HepG2 (cell line): ENCODE results near the gene GALP. TPM values are rescaled to one million over a fixed set of nuclear protein-coding genes. Genes with fewer than 3 reads are reported as not detected.
"Not testable (repeated sequence)": the region's sequence is repeated elsewhere in the genome, so short reads cannot be mapped to it uniquely, and the experiment has no call there.

Source experiments
- ATAC-seq: fragments of 200-7000 bp; cut with Tn5 transposase; 3 replicates; pipeline ENCODE4 v1.9.1; 2020; ENCODE audit warnings: mild to moderate bottlenecking, moderate library complexity
- BruUV-seq: library from RNA; stranded (reverse); fragments of 400-500 nt; replicated peaks from 2 replicates; lab custom pipeline; 2021; lab: Mats Ljungman, UMichigan
- CTCF ChIA-PET: fragments of 300-600 bp; formaldehyde crosslinking; extraction: SDS; loops from one replicate; lab custom pipeline; 2021; ENCODE audit warnings: low total read pairs, inconsistent platforms, low intra/inter-chr PET ratio; lab: Yijun Ruan, JAX
- POLR2A ChIA-PET: fragments of 350-600 bp; sonication (Branson Sonifier 250); formaldehyde crosslinking; loops from one replicate; lab custom pipeline; 2020; ENCODE audit warnings: antibody characterized with exemption, inconsistent platforms; lab: Yijun Ruan, JAX
- DNase-seq: peaks from one replicate; pipeline ENCODE4 v3.0.0-alpha.2; 2015; ENCODE audit warnings: low spot score
- FAIRE-seq: peaks from 3 replicates; lab custom pipeline; 2011; peaks lifted over from hg19 to GRCh38; lab: Jason Lieb, UNC
- H2AFZ ChIP-seq: one replicate; pipeline ENCODE4 v1.6.1; 2011; ENCODE audit warnings: low read length, inconsistent platforms
- H3K27ac ChIP-seq: fragments of 300-600 bp; 3 replicates; pipeline ENCODE4 v1.8.0; 2011; ENCODE audit warnings: mixed run types, mild to moderate bottlenecking, mixed read lengths, low read length, inconsistent platforms; ENCODE audit not compliant: insufficient read depth; ENCODE audit errors: extremely low read length
- H3K27me3 ChIP-seq, 2 experiments: fragments of 200-600 bp in 1 of 2; 2 replicates in 1 of 2; 3 replicates in 1 of 2; pipeline versions ENCODE4 v1.6.0 to v1.8.0; 2011; ENCODE audit warnings: low read length in 2 of 2, mild to moderate bottlenecking in 2 of 2, moderate library complexity in 2 of 2, inconsistent platforms in 1 of 2; ENCODE audit not compliant: insufficient read depth in 2 of 2, control insufficient read depth in 1 of 2
- H3K36me3 ChIP-seq, 2 experiments: fragments of 200-600 bp in 1 of 2; replicated peaks in 1 of 2; 2 replicates in 1 of 2; 3 replicates in 1 of 2; pipeline versions ENCODE4 v1.5.1 to v1.8.0; 2011; ENCODE audit warnings: low read length in 2 of 2, inconsistent platforms in 1 of 2; ENCODE audit not compliant: insufficient read depth in 2 of 2, control insufficient read depth in 1 of 2
- H3K4me1 ChIP-seq: 2 replicates; pipeline ENCODE4 v1.5.1; 2012; ENCODE audit warnings: low read length, inconsistent platforms; ENCODE audit not compliant: insufficient read depth
- H3K4me2 ChIP-seq: 2 replicates; pipeline ENCODE4 v1.6.0; 2011; ENCODE audit warnings: low read depth, low read length, inconsistent platforms
- H3K4me3 ChIP-seq, 3 experiments: fragments of 200-600 bp in 1 of 3; sonication (generic), shearing (Covaris generic) in 1 of 3; replicated peaks in 1 of 3; 2 replicates each; pipeline ENCODE4 v1.5.1; 2011 to 2016; ENCODE audit warnings: low read length in 3 of 3, inconsistent platforms in 2 of 3, low read depth in 2 of 3, mild to moderate bottlenecking in 2 of 3, control low read depth in 1 of 3, mixed read lengths in 1 of 3; ENCODE audit not compliant: insufficient read depth in 1 of 3
- H3K79me2 ChIP-seq: one replicate; pipeline ENCODE4 v1.6.1; 2011; ENCODE audit warnings: low read length, inconsistent platforms; ENCODE audit not compliant: insufficient read depth
- H3K9ac ChIP-seq: 2 replicates; pipeline ENCODE4 v1.6.0; 2011; ENCODE audit warnings: mild to moderate bottlenecking, low read depth, low read length, inconsistent platforms; ENCODE audit not compliant: insufficient read depth
- H3K9me3 ChIP-seq: 2 replicates; pipeline ENCODE4 v1.5.1; 2012; ENCODE audit warnings: mild to moderate bottlenecking, low read length
- H4K20me1 ChIP-seq: 2 replicates; pipeline ENCODE4 v1.6.0; 2011; ENCODE audit warnings: inconsistent platforms, mild to moderate bottlenecking, low read length, moderate library complexity; ENCODE audit not compliant: insufficient read depth
- AGO2 ChIP-seq: fragments of 200-400 bp; formaldehyde crosslinking; optimal IDR thresholded peaks from 2 replicates; pipeline ENCODE3; 2017; ENCODE audit warnings: mild to moderate bottlenecking, low read depth, low read length, moderate library complexity
- CEBPB ChIP-seq: IDR thresholded peaks from 2 replicates; pipeline ENCODE4 v1.6.1; 2011; ENCODE audit warnings: low read depth, low read length, improper control_type of control experiment, borderline replicate concordance
- IKZF4 ChIP-seq: sonication (generic); formaldehyde crosslinking; IDR thresholded peaks from 2 replicates; pipeline ENCODE4 v1.5.1; 2020; ENCODE audit warnings: borderline replicate concordance, mild to moderate bottlenecking, low read depth, missing genetic modification reagents; ENCODE audit errors: not compliant biosample characterization
- KDM1A ChIP-seq: IDR thresholded peaks from 2 replicates; pipeline ENCODE4 v1.6.1; 2016; ENCODE audit warnings: missing compliant biosample characterization
- NR1H2 ChIP-seq: sonication (generic); formaldehyde crosslinking; IDR thresholded peaks from 2 replicates; pipeline ENCODE4 v1.8.1; 2022; ENCODE audit warnings: low read depth, missing genetic modification reagents, borderline replicate concordance
- NR2F1 ChIP-seq, 2 experiments: fragments of 450-650 bp in 1 of 2; formaldehyde crosslinking in 1 of 2; IDR thresholded peaks; 2 replicates each; pipeline versions ENCODE4 v1.5.0 to v1.6.1; 2016 to 2020; ENCODE audit warnings: mild to moderate bottlenecking in 1 of 2, missing compliant biosample characterization in 1 of 2, missing genetic modification reagents in 1 of 2, moderate library complexity in 1 of 2
- SRF ChIP-seq: IDR thresholded peaks from 2 replicates; pipeline ENCODE4 v1.6.1; 2011; ENCODE audit warnings: mild to moderate bottlenecking, low read depth, low read length, moderate library complexity
- SRSF4 ChIP-seq: fragments of 200-400 bp; formaldehyde crosslinking; IDR thresholded peaks from one replicate; pipeline ENCODE4 v1.6.1; 2018; ENCODE audit warnings: mild to moderate bottlenecking, low read depth, low read length, moderate library complexity; ENCODE audit not compliant: poor library complexity, severe bottlenecking
- STAG1 ChIP-seq: sonication (generic); formaldehyde crosslinking; IDR thresholded peaks from 2 replicates; pipeline ENCODE4 v1.4.0; 2020; ENCODE audit warnings: missing genetic modification reagents
- SUZ12 ChIP-seq: fragments of 150-350 bp; IDR thresholded peaks from 2 replicates; pipeline ENCODE4 v1.6.1; 2014; ENCODE audit warnings: low read depth, low read length
- ZFP36 ChIP-seq: fragments of 150-350 bp; IDR thresholded peaks from 2 replicates; pipeline ENCODE4 v1.6.1; 2018; ENCODE audit warnings: borderline replicate concordance, low read length, low read depth; ENCODE audit not compliant: partially characterized antibody
- ZNF280D ChIP-seq: sonication (generic); formaldehyde crosslinking; IDR thresholded peaks from 2 replicates; pipeline ENCODE4 v1.5.1; 2020; ENCODE audit warnings: mild to moderate bottlenecking, missing genetic modification reagents
- ZNF30 ChIP-seq: sonication (generic); formaldehyde crosslinking; IDR thresholded peaks from 2 replicates; pipeline ENCODE4 v1.5.0; 2020; ENCODE audit warnings: mild to moderate bottlenecking, missing genetic modification reagents
- ZNF441 ChIP-seq: sonication (generic); formaldehyde crosslinking; IDR thresholded peaks from 2 replicates; pipeline ENCODE4 v1.7.0; 2021; ENCODE audit warnings: missing genetic modification reagents, borderline replicate concordance
- WGBS: methylation state at CpG from one replicate; pipeline ENCODE4 v1.1.6; 2017; ENCODE audit warnings: low lambda C conversion rate; 5-methylcytosine and 5-hydroxymethylcytosine counted together
- in situ Hi-C: cut with HindIII; loops from 2 replicates; pipeline ENCODE4 v1.10.0; 2017; ENCODE audit warnings: low pct_unique_long_range_greater_than_20kb; ENCODE audit not compliant: extremely low pct_ligation_motif_present
- intact Hi-C: fragments of 100-400 bp; cut with micrococcal nuclease; formaldehyde crosslinking; loops from one replicate; pipeline ENCODE4 v1.10.0; 2022; ENCODE audit not compliant: unreplicated experiment
- polyA plus RNA-seq, 8 experiments: library from polyadenylated mRNA; depleted of rRNA in 3 of 8; stranded (reverse) in 7 of 8; unstranded in 1 of 8; fragments of >200 nt; fragmentation: Illumina TruSeq in 4 of 8; extraction: Trizol in 4 of 8; gene quantifications; 2 replicates each; pipeline versions ENCODE4 v1.2.1 to v1.2.3, GENCODE V29; 2011 to 2016; ENCODE audit warnings: low read depth in 4 of 8, missing spikeins in 1 of 8, mixed read lengths in 1 of 8; ENCODE audit not compliant: insufficient read depth in 1 of 8
- total RNA-seq, 5 experiments: library from RNA; depleted of rRNA; stranded (reverse); fragments of >200 nt; fragmentation: Illumina TruSeq; extraction: Trizol; gene quantifications; 2 replicates each; pipeline ENCODE4 v1.2.3, GENCODE V29; 2016; ENCODE audit warnings: low read depth in 1 of 5

Gene GALP
- total and polyA plus RNA-seq, 2 of the 13 experiments (the other 11 are each of a cell fraction or from before 2014, with no cell fraction given): not detected

- no peak for TF ChIP-seq ZFP36
These were observed 43.2 kb downstream of the GALP start (continued) for GRCh38 chr19:56218961-56219360.

DNA sequence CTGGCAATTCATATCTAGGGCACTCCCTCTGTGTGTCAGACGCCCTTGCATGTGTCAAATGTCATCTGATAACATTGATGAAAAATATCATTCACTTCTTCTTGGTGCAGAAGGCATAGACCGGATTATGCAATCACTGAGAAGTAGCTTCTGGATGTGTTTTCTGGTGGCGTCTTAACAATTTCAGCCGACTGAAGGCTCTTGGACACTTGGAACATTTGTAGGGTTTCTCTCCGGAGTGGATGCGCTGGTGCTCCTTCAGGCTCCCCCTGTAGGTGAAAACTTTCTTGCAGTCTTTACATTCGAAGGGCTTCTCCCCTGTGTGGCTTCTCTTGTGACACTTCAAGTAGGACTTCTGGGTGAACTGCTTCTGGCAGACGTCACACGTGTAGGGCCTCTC is 45.6 kb downstream of the GALP start:
- not testable (repeated sequence) for H4K20me1 ChIP-seq
- TF ChIP-seq STAG1 (CRISPR knock-in tag) (peak; percentile 45), CEBPB (peak; percentile 42; the same call in 1 of the 2 replicates)
- TF ChIP-seq, all 625 proteins: peak for 2; not testable (repeated sequence) for 623
- BruUV-seq, H3K4me2 ChIP-seq, H3K27ac ChIP-seq, intact Hi-C loops, in situ Hi-C loops, H3K9me3 ChIP-seq, H2AFZ ChIP-seq, POLR2A ChIA-PET, H3K4me3 ChIP-seq, H3K36me3 ChIP-seq, H3K4me1 ChIP-seq, H3K9ac ChIP-seq, H3K27me3 ChIP-seq, H3K79me2 ChIP-seq: not testable (repeated sequence)
- WGBS: 85% methylated on average over 9 of the region's 9 CpGs
- peak; percentile 41; the same call in 1 of the 3 replicates for ATAC-seq
- peak; percentile 72 for FAIRE-seq
- peak; percentile 3 for DNase-seq
- CTCF ChIA-PET: interaction anchor here (1.2 kb wide), 1 partner anchor 145 kb away, joined by 5 read pairs; no protein-coding TSS in a partner anchor

DNA sequence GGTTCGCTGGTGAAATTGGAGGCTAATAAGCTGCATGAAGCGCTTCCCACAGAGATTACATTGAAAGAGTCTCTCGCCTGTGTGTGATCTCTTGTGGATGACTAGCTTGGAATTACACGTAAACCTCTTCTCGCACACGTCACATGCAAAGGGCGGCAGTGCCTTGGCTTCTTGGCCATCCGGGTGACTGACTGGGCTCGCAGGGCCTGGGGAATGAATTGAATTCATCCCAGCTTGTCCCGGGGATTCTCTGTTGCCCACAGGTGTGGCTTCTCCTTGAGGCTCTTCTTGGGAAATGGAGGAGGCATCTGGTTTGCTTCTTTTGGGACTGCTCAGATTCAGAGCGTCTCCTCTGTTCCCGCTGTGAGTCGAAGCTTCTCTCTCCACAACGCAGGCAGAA is 46.0 kb downstream of the GALP start:
- Histone ChIP-seq H3K4me2 (no peak overlapping the region), H3K27ac (no peak overlapping the region), H4K20me1 (no peaks in the 10 kb centered on the region), H3K9ac (no peak overlapping the region), H3K36me3 (peaks cover 1 to 8% of the 10 kb centered on the region in 2 experiments), H3K4me1 (no peaks in the 10 kb centered on the region), H2AFZ (no peak overlapping the region), H3K79me2 (no peaks in the 10 kb centered on the region), H3K4me3 (no peak overlapping the region), H3K27me3 (no peaks in the 10 kb centered on the region), H3K9me3 (no peaks in the 10 kb centered on the region)
- CTCF ChIA-PET: interaction anchor here (1.2 kb wide), 1 partner anchor 145 kb away, joined by 5 read pairs; no protein-coding TSS in a partner anchor
- no peak for TF ChIP-seq KDM1A (CRISPR knock-in tag)
- TF ChIP-seq IKZF4 (CRISPR knock-in tag): no peak
- TF ChIP-seq SRF: no peak
- no peak for TF ChIP-seq AGO2
- no peak for TF ChIP-seq NR1H2
- TF ChIP-seq SUZ12: no peak
- TF ChIP-seq NR2F1 (CRISPR knock-in tag; IDR thresholded peaks at IDR 0.05): no peak
- TF ChIP-seq ZNF441 (CRISPR knock-in tag): no peak
- TF ChIP-seq SRSF4: no peak
- no peak for TF ChIP-seq ZNF280D
- no peak for TF ChIP-seq ZNF30 (CRISPR knock-in tag)
- WGBS: 88% methylated on average over 14 of the region's 14 CpGs
- intact Hi-C loops: no loop called here
- FAIRE-seq (no peak), ATAC-seq (no peak), DNase-seq (no peak)
- POLR2A ChIA-PET: no interaction called here
- BruUV-seq: no TSS peak
- in situ Hi-C loops: no loop called here
